HepG2 (cell line): ENCODE results near the gene FHIT. TPM values are rescaled to one million over a fixed set of nuclear protein-coding genes. Genes with fewer than 3 reads are reported as not detected.

Experiments
- ATAC-seq: fragments of 200-7000 bp; cut with Tn5 transposase; 3 replicates; pipeline ENCODE4 v1.9.1; 2020; ENCODE audit warnings: mild to moderate bottlenecking, moderate library complexity
- BruUV-seq: library from RNA; stranded (reverse); fragments of 400-500 nt; replicated peaks from 2 replicates; lab custom pipeline; 2021; lab: Mats Ljungman, UMichigan
- CTCF ChIA-PET: fragments of 300-600 bp; formaldehyde crosslinking; extraction: SDS; loops from one replicate; lab custom pipeline; 2021; ENCODE audit warnings: low total read pairs, inconsistent platforms, low intra/inter-chr PET ratio; lab: Yijun Ruan, JAX
- POLR2A ChIA-PET: fragments of 350-600 bp; sonication (Branson Sonifier 250); formaldehyde crosslinking; loops from one replicate; lab custom pipeline; 2020; ENCODE audit warnings: antibody characterized with exemption, inconsistent platforms; lab: Yijun Ruan, JAX
- DNase-seq: peaks from one replicate; pipeline ENCODE4 v3.0.0-alpha.2; 2015; ENCODE audit warnings: low spot score
- FAIRE-seq: peaks from 3 replicates; lab custom pipeline; 2011; peaks lifted over from hg19 to GRCh38; lab: Jason Lieb, UNC
- H2AFZ ChIP-seq: one replicate; pipeline ENCODE4 v1.6.1; 2011; ENCODE audit warnings: low read length, inconsistent platforms
- H3K27ac ChIP-seq: fragments of 300-600 bp; 3 replicates; pipeline ENCODE4 v1.8.0; 2011; ENCODE audit warnings: mixed run types, mild to moderate bottlenecking, mixed read lengths, low read length, inconsistent platforms; ENCODE audit not compliant: insufficient read depth; ENCODE audit errors: extremely low read length
- H3K27me3 ChIP-seq, 2 experiments: fragments of 200-600 bp in 1 of 2; 2 replicates in 1 of 2; 3 replicates in 1 of 2; pipeline versions ENCODE4 v1.6.0 to v1.8.0; 2011; ENCODE audit warnings: low read length in 2 of 2, mild to moderate bottlenecking in 2 of 2, moderate library complexity in 2 of 2, inconsistent platforms in 1 of 2; ENCODE audit not compliant: insufficient read depth in 2 of 2, control insufficient read depth in 1 of 2
- H3K36me3 ChIP-seq, 2 experiments: fragments of 200-600 bp in 1 of 2; replicated peaks in 1 of 2; 2 replicates in 1 of 2; 3 replicates in 1 of 2; pipeline versions ENCODE4 v1.5.1 to v1.8.0; 2011; ENCODE audit warnings: low read length in 2 of 2, inconsistent platforms in 1 of 2; ENCODE audit not compliant: insufficient read depth in 2 of 2, control insufficient read depth in 1 of 2
- H3K4me1 ChIP-seq: 2 replicates; pipeline ENCODE4 v1.5.1; 2012; ENCODE audit warnings: low read length, inconsistent platforms; ENCODE audit not compliant: insufficient read depth
- H3K4me2 ChIP-seq: 2 replicates; pipeline ENCODE4 v1.6.0; 2011; ENCODE audit warnings: low read depth, low read length, inconsistent platforms
- H3K4me3 ChIP-seq, 3 experiments: fragments of 200-600 bp in 1 of 3; sonication (generic), shearing (Covaris generic) in 1 of 3; replicated peaks in 1 of 3; 2 replicates each; pipeline ENCODE4 v1.5.1; 2011 to 2016; ENCODE audit warnings: low read length in 3 of 3, inconsistent platforms in 2 of 3, low read depth in 2 of 3, mild to moderate bottlenecking in 2 of 3, control low read depth in 1 of 3, mixed read lengths in 1 of 3; ENCODE audit not compliant: insufficient read depth in 1 of 3
- H3K79me2 ChIP-seq: one replicate; pipeline ENCODE4 v1.6.1; 2011; ENCODE audit warnings: low read length, inconsistent platforms; ENCODE audit not compliant: insufficient read depth
- H3K9ac ChIP-seq: 2 replicates; pipeline ENCODE4 v1.6.0; 2011; ENCODE audit warnings: mild to moderate bottlenecking, low read depth, low read length, inconsistent platforms; ENCODE audit not compliant: insufficient read depth
- H3K9me3 ChIP-seq: 2 replicates; pipeline ENCODE4 v1.5.1; 2012; ENCODE audit warnings: mild to moderate bottlenecking, low read length
- H4K20me1 ChIP-seq: 2 replicates; pipeline ENCODE4 v1.6.0; 2011; ENCODE audit warnings: inconsistent platforms, mild to moderate bottlenecking, low read length, moderate library complexity; ENCODE audit not compliant: insufficient read depth
- ATF7 ChIP-seq, 2 experiments: fragments of 450-650 bp in 1 of 2; sonication (generic) in 1 of 2; formaldehyde crosslinking in 1 of 2; IDR thresholded peaks; 2 replicates each; pipeline versions ENCODE4 v1.4.0 to v1.6.1; 2016 to 2020; ENCODE audit warnings: antibody characterized with exemption in 1 of 2, mild to moderate bottlenecking in 1 of 2, missing genetic modification reagents in 1 of 2
- ATF7-NPFF ChIP-seq: sonication (generic); formaldehyde crosslinking; IDR thresholded peaks from 2 replicates; pipeline ENCODE4 v1.8.1; 2023; ENCODE audit warnings: mild to moderate bottlenecking, low read depth, missing genetic modification reagents, moderate library complexity
- EZH2 ChIP-seq: conservative IDR thresholded peaks from 2 replicates; pipeline ENCODE4 v1.6.1; 2012; ENCODE audit warnings: mild to moderate bottlenecking, low read depth, low read length, moderate library complexity
- FOXP1 ChIP-seq, 2 experiments: fragments of 450-650 bp in 1 of 2; IDR thresholded peaks; 2 replicates each; pipeline ENCODE4 v1.6.1; 2017 to 2018; ENCODE audit warnings: antibody characterized with exemption in 1 of 2
- FUBP1 ChIP-seq: sonication (generic); formaldehyde crosslinking; IDR thresholded peaks from 2 replicates; pipeline ENCODE4 v1.5.1; 2020; ENCODE audit warnings: missing genetic modification reagents, mild to moderate bottlenecking, borderline replicate concordance
- IRF1 ChIP-seq: sonication (generic); formaldehyde crosslinking; IDR thresholded peaks from 2 replicates; pipeline ENCODE4 v1.4.0; 2020; ENCODE audit warnings: low read depth, mild to moderate bottlenecking, missing genetic modification reagents
- JDP2 ChIP-seq: sonication (generic); formaldehyde crosslinking; IDR thresholded peaks from 2 replicates; pipeline ENCODE4 v1.8.1; 2022; ENCODE audit warnings: missing genetic modification reagents, borderline replicate concordance
- NFIC ChIP-seq: IDR thresholded peaks from 2 replicates; pipeline ENCODE4 v1.6.1; 2012; ENCODE audit warnings: mild to moderate bottlenecking, low read length, inconsistent platforms
- NFKB2 ChIP-seq: sonication (generic); formaldehyde crosslinking; IDR thresholded peaks from 2 replicates; pipeline ENCODE4 v1.4.0; 2020; ENCODE audit warnings: missing genetic modification reagents, borderline replicate concordance
- PHF21A ChIP-seq: sonication (generic); formaldehyde crosslinking; IDR thresholded peaks from 2 replicates; pipeline ENCODE4 v1.5.0; 2020; ENCODE audit warnings: mild to moderate bottlenecking, missing genetic modification reagents
- ZNF251 ChIP-seq: sonication (generic); formaldehyde crosslinking; IDR thresholded peaks from 2 replicates; pipeline ENCODE4 v1.9.0; 2021; ENCODE audit warnings: mild to moderate bottlenecking, missing genetic modification reagents
- ZNF878 ChIP-seq: sonication (generic); formaldehyde crosslinking; IDR thresholded peaks from 2 replicates; pipeline ENCODE4 v1.8.1; 2023; ENCODE audit warnings: mild to moderate bottlenecking, missing genetic modification reagents, moderate library complexity
- WGBS: methylation state at CpG from one replicate; pipeline ENCODE4 v1.1.6; 2017; ENCODE audit warnings: low lambda C conversion rate; 5-methylcytosine and 5-hydroxymethylcytosine counted together
- in situ Hi-C: cut with HindIII; loops from 2 replicates; pipeline ENCODE4 v1.10.0; 2017; ENCODE audit warnings: low pct_unique_long_range_greater_than_20kb; ENCODE audit not compliant: extremely low pct_ligation_motif_present
- intact Hi-C: fragments of 100-400 bp; cut with micrococcal nuclease; formaldehyde crosslinking; loops from one replicate; pipeline ENCODE4 v1.10.0; 2022; ENCODE audit not compliant: unreplicated experiment
- polyA plus RNA-seq, 8 experiments: library from polyadenylated mRNA; depleted of rRNA in 3 of 8; stranded (reverse) in 7 of 8; unstranded in 1 of 8; fragments of >200 nt; fragmentation: Illumina TruSeq in 4 of 8; extraction: Trizol in 4 of 8; gene quantifications; 2 replicates each; pipeline versions ENCODE4 v1.2.1 to v1.2.3, GENCODE V29; 2011 to 2016; ENCODE audit warnings: low read depth in 4 of 8, missing spikeins in 1 of 8, mixed read lengths in 1 of 8; ENCODE audit not compliant: insufficient read depth in 1 of 8
- total RNA-seq, 5 experiments: library from RNA; depleted of rRNA; stranded (reverse); fragments of >200 nt; fragmentation: Illumina TruSeq; extraction: Trizol; gene quantifications; 2 replicates each; pipeline ENCODE4 v1.2.3, GENCODE V29; 2016; ENCODE audit warnings: low read depth in 1 of 5

The FHIT gene
- total and polyA plus RNA-seq, 2 of the 13 experiments (the other 11 are each of a cell fraction or from before 2014, with no cell fraction given) = 4.0 to 4.6 TPM

- intact Hi-C loops = no loop called here
- CTCF ChIA-PET = no interaction called here
- POLR2A ChIA-PET = no interaction called here
- DNase-seq (no peak), FAIRE-seq (no peak), ATAC-seq (no peak)
- Histone ChIP-seq H3K79me2 (no peaks in the 10 kb centered on the region), H3K4me3 (no peak overlapping the region), H3K9me3 (no peaks in the 10 kb centered on the region), H4K20me1 (no peaks in the 10 kb centered on the region), H3K27ac (no peak overlapping the region), H2AFZ (no peak overlapping the region), H3K4me2 (no peak overlapping the region), H3K9ac (no peak overlapping the region), H3K36me3 (no peaks in the 10 kb centered on the region), H3K4me1 (no peaks in the 10 kb centered on the region), H3K27me3 (no peaks in the 10 kb centered on the region)
- no TSS peak for BruUV-seq
- TF ChIP-seq ZNF878 (CRISPR knock-in tag) (no peak), PHF21A (CRISPR knock-in tag) (no peak), FOXP1 (IDR thresholded peaks at IDR 0.05) (no peak), FOXP1 (CRISPR knock-in tag; IDR thresholded peaks at IDR 0.05) (no peak), IRF1 (CRISPR knock-in tag) (no peak), EZH2 (no peak), NFIC (no peak), JDP2 (CRISPR knock-in tag) (no peak), NFKB2 (no peak), ATF7-NPFF (CRISPR knock-in tag) (no peak)
- in situ Hi-C loops = no loop called here
- 0% methylated on average over 3 of the region's 3 CpGs for WGBS
Measured at GRCh38 chr3:60250810-60251209, 1000.4 kb downstream of the FHIT start.

GRCh38 chr3:60250206-60250605 lies 1001.0 kb downstream of the FHIT start:
- H3K27ac ChIP-seq = no peak overlapping the region
- H3K27me3 ChIP-seq = no peaks in the 10 kb centered on the region
- BruUV-seq = no TSS peak
- FAIRE-seq (no peak), ATAC-seq (no peak)
- H3K36me3 ChIP-seq = no peaks in the 10 kb centered on the region
- no peak overlapping the region for H3K4me2 ChIP-seq
- no peak overlapping the region for H2AFZ ChIP-seq
- no peaks in the 10 kb centered on the region for H3K4me1 ChIP-seq
- POLR2A ChIA-PET = no interaction called here
- H3K79me2 ChIP-seq = no peaks in the 10 kb centered on the region
- in situ Hi-C loops (no loop called here), intact Hi-C loops (no loop called here)
- H3K9ac ChIP-seq = no peak overlapping the region
- CTCF ChIA-PET = no interaction called here
- no peak overlapping the region for H3K4me3 ChIP-seq
- TF ChIP-seq ZNF251 (no peak), FUBP1 (CRISPR knock-in tag) (no peak), ATF7 (IDR thresholded peaks at IDR 0.05) (peak; percentile 11; the same call in 1 of the 2 replicates), ATF7 (CRISPR knock-in tag; IDR thresholded peaks at IDR 0.05) (no peak)
- TF ChIP-seq, all 625 proteins: peak for 1
- Histone ChIP-seq H4K20me1 (no peaks in the 10 kb centered on the region), H3K9me3 (no peaks in the 10 kb centered on the region)
- 7% methylated on average over 2 of the region's 2 CpGs for WGBS
- DNase-seq = no peak
